Ovary (tissue), 3 donors: ENCODE results near the gene PARP11.

Source experiments
- CTCF ChIP-seq, 3 donors: fragments of 450-650 bp in 2 of 3; fragments of 200-600 bp in 1 of 3; IDR thresholded peaks; one replicate each; pipeline versions ENCODE4 v1.5.1 to v1.8.0; 2016 to 2022; ENCODE audit warnings: antibody characterized with exemption in 3 of 3, mild to moderate bottlenecking in 1 of 3
- POLR2A ChIP-seq: fragments of 450-650 bp; IDR thresholded peaks from one replicate; pipeline ENCODE4 v1.6.1; 2017; ENCODE audit warnings: antibody characterized with exemption, mild to moderate bottlenecking, moderate library complexity
- donor health status: DM: no; HTN: no; CAD: no.

GRCh38 chr12:3827301-3828000, 45.7 kb downstream of the PARP11 start:
- TF ChIP-seq CTCF (IDR thresholded peaks at IDR 0.05) (no peak), POLR2A (no peak)
